ENCODE measurements around the gene LRRIQ1. TPM values are rescaled to one million over a fixed set of nuclear protein-coding genes. Genes with fewer than 3 reads are reported as not detected.

Gene LRRIQ1
- total RNA-seq, 1 donor from 2014 or later, result 10.6 TPM

DNA sequence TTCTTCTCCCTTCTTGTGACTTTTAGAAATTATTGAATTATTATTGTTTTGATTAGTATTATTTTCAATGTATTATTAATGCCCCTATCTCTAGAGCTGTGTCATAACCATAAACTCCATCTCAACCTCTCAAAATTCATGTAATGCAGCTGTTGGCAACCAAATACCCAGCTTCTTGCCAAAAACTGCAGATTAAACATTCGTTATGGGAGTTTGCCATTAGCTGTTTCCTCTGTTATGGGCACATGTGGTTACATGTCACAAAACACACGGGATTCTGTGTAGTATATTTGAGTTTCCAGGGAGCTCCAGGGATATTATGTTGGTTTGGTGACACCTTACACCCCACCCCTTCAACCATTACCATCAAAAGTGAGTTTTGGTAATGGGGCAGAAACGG lies 241.0 kb downstream of the LRRIQ1 start:
- peaks cover 21% of the 10 kb centered on the region for H3K27me3 Mint-ChIP-seq (ENCODE audit: unreplicated experiment)
- no peak overlapping the region for H3K27ac Mint-ChIP-seq (ENCODE audit: unreplicated experiment)
- H3K4me1 Mint-ChIP-seq (ENCODE audit: low read depth, unreplicated experiment), result peaks cover 15% of the 10 kb centered on the region

DNA sequence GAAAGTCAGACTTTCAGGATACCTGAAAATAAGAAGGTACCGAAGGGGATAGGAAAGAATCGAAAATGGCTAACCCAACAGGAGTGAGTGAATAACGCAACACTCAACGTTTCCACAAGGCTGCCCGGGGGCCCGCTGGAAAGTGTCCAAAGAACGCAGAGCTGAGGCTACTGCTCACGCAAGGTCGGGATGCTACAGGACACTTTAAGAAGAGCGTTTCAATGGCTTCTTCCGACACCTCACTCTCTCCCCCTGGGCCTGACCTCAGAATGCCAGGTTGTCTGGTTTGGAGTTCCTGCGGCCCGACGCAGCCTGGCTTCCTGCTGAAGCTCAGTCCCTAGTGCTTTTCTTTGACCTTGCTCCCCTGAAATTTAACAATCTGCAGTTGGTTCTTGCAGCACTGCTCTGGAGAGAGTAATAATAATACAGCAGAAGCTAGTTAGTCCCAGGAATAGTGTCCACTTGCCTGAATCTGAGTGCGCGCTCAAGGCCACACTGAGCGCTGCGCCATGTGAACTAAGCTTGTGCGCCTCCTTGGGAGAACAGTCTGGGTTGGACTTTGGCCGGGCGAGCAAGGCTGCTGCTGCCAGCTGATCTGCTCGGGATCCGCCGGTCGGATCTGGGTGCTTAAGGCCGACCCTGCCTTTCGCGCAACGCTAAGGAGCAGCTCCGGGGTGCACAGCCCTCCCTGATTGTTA lies 241.9 kb downstream of the LRRIQ1 start:
- Mint-ChIP-seq H3K27me3 (ENCODE audit: unreplicated experiment) (peaks cover 17% of the 10 kb centered on the region), H3K27ac (ENCODE audit: unreplicated experiment) (no peak overlapping the region), H3K36me3 (ENCODE audit: unreplicated experiment) (no peaks in the 10 kb centered on the region), H3K9me3 (ENCODE audit: unreplicated experiment) (peaks cover 15% of the 10 kb centered on the region), H3K4me3 (ENCODE audit: unreplicated experiment) (peak overlapping the region; percentile 52), H3K4me1 (ENCODE audit: low read depth, unreplicated experiment) (peaks cover 14% of the 10 kb centered on the region)
- TF ChIP-seq, protein P1, sequence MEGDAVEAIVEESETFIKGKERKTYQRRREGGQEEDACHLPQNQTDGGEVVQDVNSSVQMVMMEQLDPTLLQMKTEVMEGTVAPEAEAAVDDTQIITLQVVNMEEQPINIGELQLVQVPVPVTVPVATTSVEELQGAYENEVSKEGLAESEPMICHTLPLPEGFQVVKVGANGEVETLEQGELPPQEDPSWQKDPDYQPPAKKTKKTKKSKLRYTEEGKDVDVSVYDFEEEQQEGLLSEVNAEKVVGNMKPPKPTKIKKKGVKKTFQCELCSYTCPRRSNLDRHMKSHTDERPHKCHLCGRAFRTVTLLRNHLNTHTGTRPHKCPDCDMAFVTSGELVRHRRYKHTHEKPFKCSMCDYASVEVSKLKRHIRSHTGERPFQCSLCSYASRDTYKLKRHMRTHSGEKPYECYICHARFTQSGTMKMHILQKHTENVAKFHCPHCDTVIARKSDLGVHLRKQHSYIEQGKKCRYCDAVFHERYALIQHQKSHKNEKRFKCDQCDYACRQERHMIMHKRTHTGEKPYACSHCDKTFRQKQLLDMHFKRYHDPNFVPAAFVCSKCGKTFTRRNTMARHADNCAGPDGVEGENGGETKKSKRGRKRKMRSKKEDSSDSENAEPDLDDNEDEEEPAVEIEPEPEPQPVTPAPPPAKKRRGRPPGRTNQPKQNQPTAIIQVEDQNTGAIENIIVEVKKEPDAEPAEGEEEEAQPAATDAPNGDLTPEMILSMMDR (IDR thresholded peaks at IDR 0.05; ENCODE audit: partially characterized antibody, unreplicated experiment), result no peak
- peak; percentile 36 for DNase-seq

More for the DNA sequence above, 241.0 kb downstream of the LRRIQ1 start:
- peaks cover 15% of the 10 kb centered on the region for H3K9me3 Mint-ChIP-seq (ENCODE audit: unreplicated experiment)
- no peak for DNase-seq
- H3K36me3 Mint-ChIP-seq (ENCODE audit: unreplicated experiment), result no peaks in the 10 kb centered on the region
- no peak overlapping the region for H3K4me3 Mint-ChIP-seq (ENCODE audit: unreplicated experiment)
- TF ChIP-seq, protein P1 (IDR thresholded peaks at IDR 0.05; ENCODE audit: partially characterized antibody, unreplicated experiment), result no peak

DNA sequence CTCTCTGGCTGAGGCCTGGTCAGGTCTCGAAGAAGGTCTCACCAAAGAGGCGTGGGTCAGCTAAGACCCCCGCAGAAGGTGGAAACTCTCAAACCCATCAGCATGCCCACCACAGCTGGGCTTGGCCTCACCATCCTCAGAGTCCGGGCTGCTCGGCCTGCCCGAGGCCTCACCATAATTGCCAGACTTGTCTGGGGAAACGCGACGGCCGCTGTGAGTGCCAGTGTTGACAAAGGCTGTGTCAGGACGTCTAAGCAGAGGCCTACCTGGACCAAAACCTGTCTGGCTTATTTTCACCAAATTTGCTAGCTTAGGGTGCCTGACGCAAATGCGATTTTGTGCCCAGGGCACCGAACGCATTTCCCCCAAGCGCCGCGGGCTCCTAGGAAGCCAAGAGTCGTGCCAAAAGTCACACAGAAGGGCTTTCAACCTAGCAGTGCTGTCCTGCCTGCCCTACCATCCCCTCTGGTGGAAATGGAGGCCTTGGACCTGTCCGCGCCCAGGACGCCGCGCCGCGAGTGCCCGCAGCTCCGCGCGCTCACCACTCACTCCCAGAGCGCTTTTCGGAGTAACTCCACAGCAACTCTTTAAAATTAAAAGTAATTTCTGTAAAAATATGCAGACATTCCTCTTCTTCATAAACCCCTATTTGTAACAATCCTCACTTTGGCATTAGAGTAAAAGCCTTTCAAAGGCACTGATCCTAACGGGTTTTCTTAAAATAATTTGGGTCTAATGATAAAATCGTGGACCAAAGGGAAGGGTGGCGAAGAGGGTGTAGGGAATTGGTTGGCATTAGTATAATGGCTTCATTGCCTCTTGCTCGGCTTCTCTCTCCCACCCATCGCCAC lies 242.7 kb downstream of the LRRIQ1 start:
- DNase-seq, result peak; percentile 26
- Mint-ChIP-seq H3K27ac (ENCODE audit: unreplicated experiment) (no peak overlapping the region), H3K36me3 (ENCODE audit: unreplicated experiment) (no peaks in the 10 kb centered on the region), H3K27me3 (ENCODE audit: unreplicated experiment) (peaks cover 11% of the 10 kb centered on the region), H3K9me3 (ENCODE audit: unreplicated experiment) (peaks cover 15% of the 10 kb centered on the region), H3K4me3 (ENCODE audit: unreplicated experiment) (peak overlapping the region; percentile 96), H3K4me1 (ENCODE audit: low read depth, unreplicated experiment) (peaks cover 17% of the 10 kb centered on the region)
- TF ChIP-seq, protein P1 (IDR thresholded peaks at IDR 0.05; ENCODE audit: partially characterized antibody, unreplicated experiment), result no peak

DNA sequence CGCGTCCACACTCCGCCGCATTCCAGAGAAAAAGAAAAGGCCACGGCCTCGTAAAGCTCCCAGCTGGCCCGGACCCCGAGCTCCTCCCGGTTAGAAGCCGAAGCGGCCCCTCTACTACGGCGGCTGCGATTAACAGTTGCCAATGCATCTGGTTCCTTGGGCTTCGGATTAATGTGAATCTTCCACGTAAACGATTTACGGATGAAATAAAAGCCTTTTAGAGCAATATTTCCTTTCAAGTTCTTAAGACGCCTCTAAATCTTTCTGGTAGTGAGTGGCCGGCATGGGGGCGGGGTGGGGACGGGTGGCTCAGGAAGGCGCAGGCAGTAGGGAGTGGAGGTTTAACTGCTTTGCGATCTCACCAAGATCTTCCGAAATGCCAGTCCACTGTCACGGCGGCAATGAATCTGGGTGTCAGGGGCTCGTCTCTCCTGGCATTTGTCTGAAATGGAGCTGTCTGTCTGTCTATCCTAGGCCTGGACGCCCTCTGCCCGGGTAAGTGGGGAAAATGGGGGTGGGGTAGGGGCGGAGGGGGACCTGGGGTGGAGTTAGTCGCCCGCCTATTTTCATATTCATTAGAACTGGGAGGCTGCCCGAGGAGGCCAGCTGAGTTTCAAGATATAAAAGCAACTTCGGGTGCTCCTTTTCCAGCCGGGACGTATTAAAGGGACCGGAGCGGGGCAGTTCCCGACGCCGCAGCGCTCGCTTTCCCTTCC lies 243.5 kb downstream of the LRRIQ1 start:
- Mint-ChIP-seq H3K9me3 (ENCODE audit: unreplicated experiment) (peaks cover 15% of the 10 kb centered on the region), H3K27me3 (ENCODE audit: unreplicated experiment) (peaks cover 11% of the 10 kb centered on the region), H3K36me3 (ENCODE audit: unreplicated experiment) (no peaks in the 10 kb centered on the region), H3K4me1 (ENCODE audit: low read depth, unreplicated experiment) (peaks cover 14% of the 10 kb centered on the region), H3K27ac (ENCODE audit: unreplicated experiment) (no peak overlapping the region), H3K4me3 (ENCODE audit: unreplicated experiment) (peak overlapping the region; percentile 96)
- peak; percentile 42 for DNase-seq
- TF ChIP-seq, protein P1 (IDR thresholded peaks at IDR 0.05; ENCODE audit: partially characterized antibody, unreplicated experiment), result no peak
